ENCODE data around the gene RPA1. TPM values are rescaled to one million over a fixed set of nuclear protein-coding genes. Genes with fewer than 3 reads are reported as not detected.

The RPA1 gene
- total and polyA plus RNA-seq, 9 of the 15 experiments (the other 6 are each of a cell fraction or from before 2014, with no cell fraction given) = 25.2 to 125 (median 47.4) TPM

DNA sequence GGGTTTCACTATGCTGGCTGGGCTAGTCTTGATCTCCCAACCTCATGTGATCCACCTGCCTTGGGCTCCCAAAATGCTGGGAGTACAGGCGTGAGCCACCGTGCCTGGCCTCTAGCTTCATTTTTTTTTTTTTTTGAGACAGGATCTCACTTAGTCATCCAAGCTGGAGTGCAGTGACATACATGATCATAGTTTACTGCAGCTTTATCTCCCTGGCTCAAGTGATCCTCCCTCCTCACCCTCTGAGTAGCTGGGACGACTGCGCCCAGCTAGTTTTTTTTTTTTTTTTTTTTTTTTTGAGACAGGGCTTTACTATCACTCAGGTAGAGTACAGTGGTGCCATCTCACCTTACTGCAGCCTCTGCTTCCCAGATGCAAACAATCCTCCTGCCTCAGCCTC is 9.7 kb downstream of the RPA1 start (continued):
- TF ChIP-seq SAP30 (IDR thresholded peaks at IDR 0.05; ENCODE audit: borderline replicate concordance, insufficient read depth, low read depth, low read length, poor library complexity, severe bottlenecking) (no peak), FOXJ2 (tag; IDR thresholded peaks at IDR 0.05) (no peak), ESRRB (CRISPR knock-in tag; IDR thresholded peaks at IDR 0.05; ENCODE audit: borderline replicate concordance) (no peak), ZNF644 (tag; IDR thresholded peaks at IDR 0.05; ENCODE audit: low read depth) (no peak), NR3C1 (CRISPR knock-in tag; IDR thresholded peaks at IDR 0.05) (no peak), FOXM1 (IDR thresholded peaks at IDR 0.05; ENCODE audit: low read depth) (no peak), FOXM1 (CRISPR knock-in tag; IDR thresholded peaks at IDR 0.05; ENCODE audit: low read depth) (no peak)
- TF ChIP-seq, protein P1, sequence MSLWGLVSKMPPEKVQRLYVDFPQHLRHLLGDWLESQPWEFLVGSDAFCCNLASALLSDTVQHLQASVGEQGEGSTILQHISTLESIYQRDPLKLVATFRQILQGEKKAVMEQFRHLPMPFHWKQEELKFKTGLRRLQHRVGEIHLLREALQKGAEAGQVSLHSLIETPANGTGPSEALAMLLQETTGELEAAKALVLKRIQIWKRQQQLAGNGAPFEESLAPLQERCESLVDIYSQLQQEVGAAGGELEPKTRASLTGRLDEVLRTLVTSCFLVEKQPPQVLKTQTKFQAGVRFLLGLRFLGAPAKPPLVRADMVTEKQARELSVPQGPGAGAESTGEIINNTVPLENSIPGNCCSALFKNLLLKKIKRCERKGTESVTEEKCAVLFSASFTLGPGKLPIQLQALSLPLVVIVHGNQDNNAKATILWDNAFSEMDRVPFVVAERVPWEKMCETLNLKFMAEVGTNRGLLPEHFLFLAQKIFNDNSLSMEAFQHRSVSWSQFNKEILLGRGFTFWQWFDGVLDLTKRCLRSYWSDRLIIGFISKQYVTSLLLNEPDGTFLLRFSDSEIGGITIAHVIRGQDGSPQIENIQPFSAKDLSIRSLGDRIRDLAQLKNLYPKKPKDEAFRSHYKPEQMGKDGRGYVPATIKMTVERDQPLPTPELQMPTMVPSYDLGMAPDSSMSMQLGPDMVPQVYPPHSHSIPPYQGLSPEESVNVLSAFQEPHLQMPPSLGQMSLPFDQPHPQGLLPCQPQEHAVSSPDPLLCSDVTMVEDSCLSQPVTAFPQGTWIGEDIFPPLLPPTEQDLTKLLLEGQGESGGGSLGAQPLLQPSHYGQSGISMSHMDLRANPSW (CRISPR knock-in tag; IDR thresholded peaks at IDR 0.05) = no peak
- TF ChIP-seq, protein P2, sequence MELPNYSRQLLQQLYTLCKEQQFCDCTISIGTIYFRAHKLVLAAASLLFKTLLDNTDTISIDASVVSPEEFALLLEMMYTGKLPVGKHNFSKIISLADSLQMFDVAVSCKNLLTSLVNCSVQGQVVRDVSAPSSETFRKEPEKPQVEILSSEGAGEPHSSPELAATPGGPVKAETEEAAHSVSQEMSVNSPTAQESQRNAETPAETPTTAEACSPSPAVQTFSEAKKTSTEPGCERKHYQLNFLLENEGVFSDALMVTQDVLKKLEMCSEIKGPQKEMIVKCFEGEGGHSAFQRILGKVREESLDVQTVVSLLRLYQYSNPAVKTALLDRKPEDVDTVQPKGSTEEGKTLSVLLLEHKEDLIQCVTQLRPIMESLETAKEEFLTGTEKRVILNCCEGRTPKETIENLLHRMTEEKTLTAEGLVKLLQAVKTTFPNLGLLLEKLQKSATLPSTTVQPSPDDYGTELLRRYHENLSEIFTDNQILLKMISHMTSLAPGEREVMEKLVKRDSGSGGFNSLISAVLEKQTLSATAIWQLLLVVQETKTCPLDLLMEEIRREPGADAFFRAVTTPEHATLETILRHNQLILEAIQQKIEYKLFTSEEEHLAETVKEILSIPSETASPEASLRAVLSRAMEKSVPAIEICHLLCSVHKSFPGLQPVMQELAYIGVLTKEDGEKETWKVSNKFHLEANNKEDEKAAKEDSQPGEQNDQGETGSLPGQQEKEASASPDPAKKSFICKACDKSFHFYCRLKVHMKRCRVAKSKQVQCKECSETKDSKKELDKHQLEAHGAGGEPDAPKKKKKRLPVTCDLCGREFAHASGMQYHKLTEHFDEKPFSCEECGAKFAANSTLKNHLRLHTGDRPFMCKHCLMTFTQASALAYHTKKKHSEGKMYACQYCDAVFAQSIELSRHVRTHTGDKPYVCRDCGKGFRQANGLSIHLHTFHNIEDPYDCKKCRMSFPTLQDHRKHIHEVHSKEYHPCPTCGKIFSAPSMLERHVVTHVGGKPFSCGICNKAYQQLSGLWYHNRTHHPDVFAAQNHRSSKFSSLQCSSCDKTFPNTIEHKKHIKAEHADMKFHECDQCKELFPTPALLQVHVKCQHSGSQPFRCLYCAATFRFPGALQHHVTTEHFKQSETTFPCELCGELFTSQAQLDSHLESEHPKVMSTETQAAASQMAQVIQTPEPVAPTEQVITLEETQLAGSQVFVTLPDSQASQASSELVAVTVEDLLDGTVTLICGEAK (IDR thresholded peaks at IDR 0.05) = peak; percentile 86
- TF ChIP-seq, protein P2 (CRISPR knock-in tag; IDR thresholded peaks at IDR 0.05) = peak; percentile 21; the same call in 1 of the 2 replicates
- TF ChIP-seq, protein P3, sequence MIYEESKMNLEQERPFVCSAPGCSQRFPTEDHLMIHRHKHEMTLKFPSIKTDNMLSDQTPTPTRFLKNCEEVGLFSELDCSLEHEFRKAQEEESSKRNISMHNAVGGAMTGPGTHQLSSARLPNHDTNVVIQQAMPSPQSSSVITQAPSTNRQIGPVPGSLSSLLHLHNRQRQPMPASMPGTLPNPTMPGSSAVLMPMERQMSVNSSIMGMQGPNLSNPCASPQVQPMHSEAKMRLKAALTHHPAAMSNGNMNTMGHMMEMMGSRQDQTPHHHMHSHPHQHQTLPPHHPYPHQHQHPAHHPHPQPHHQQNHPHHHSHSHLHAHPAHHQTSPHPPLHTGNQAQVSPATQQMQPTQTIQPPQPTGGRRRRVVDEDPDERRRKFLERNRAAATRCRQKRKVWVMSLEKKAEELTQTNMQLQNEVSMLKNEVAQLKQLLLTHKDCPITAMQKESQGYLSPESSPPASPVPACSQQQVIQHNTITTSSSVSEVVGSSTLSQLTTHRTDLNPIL (CRISPR knock-in tag; IDR thresholded peaks at IDR 0.05) = no peak
